GM06990 (cell line): ENCODE results near the gene ARHGEF38.
"Not testable (repeated sequence)": the region's sequence is repeated elsewhere in the genome, so short reads cannot be mapped to it uniquely, and the experiment has no call there.

Experiments used
- DNase-seq: peaks from one replicate; pipeline ENCODE4 v3.0.0-alpha.2; 2011; ENCODE audit not compliant: insufficient read length; ENCODE audit errors: extremely low read depth
- H3K27me3 ChIP-seq: replicated peaks from 2 replicates; pipeline ENCODE4 v1.6.0; 2011; ENCODE audit warnings: low read length; ENCODE audit not compliant: control insufficient read depth, insufficient read depth
- H3K36me3 ChIP-seq: 2 replicates; pipeline ENCODE4 v1.5.1; 2011; ENCODE audit warnings: low read length; ENCODE audit not compliant: control insufficient read depth, insufficient read depth
- H3K4me3 ChIP-seq: replicated peaks from 2 replicates; pipeline ENCODE4 v1.5.1; 2011; ENCODE audit warnings: low read depth, mild to moderate bottlenecking, control low read depth, low read length
- TF ChIP-seq, protein P1 (sequence below): IDR thresholded peaks from 2 replicates; pipeline ENCODE4 v1.5.1; 2011; ENCODE audit warnings: low read length, control low read depth, mild to moderate bottlenecking, inconsistent platforms; ENCODE audit not compliant: insufficient read depth, poor library complexity, severe bottlenecking

The ARHGEF38 gene

GRCh38 chr4:105679186-105679585 lies 126.8 kb downstream of the ARHGEF38 start:
- TF ChIP-seq, protein P1, sequence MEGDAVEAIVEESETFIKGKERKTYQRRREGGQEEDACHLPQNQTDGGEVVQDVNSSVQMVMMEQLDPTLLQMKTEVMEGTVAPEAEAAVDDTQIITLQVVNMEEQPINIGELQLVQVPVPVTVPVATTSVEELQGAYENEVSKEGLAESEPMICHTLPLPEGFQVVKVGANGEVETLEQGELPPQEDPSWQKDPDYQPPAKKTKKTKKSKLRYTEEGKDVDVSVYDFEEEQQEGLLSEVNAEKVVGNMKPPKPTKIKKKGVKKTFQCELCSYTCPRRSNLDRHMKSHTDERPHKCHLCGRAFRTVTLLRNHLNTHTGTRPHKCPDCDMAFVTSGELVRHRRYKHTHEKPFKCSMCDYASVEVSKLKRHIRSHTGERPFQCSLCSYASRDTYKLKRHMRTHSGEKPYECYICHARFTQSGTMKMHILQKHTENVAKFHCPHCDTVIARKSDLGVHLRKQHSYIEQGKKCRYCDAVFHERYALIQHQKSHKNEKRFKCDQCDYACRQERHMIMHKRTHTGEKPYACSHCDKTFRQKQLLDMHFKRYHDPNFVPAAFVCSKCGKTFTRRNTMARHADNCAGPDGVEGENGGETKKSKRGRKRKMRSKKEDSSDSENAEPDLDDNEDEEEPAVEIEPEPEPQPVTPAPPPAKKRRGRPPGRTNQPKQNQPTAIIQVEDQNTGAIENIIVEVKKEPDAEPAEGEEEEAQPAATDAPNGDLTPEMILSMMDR = no peak
- H3K27me3 ChIP-seq = no peaks in the 10 kb centered on the region
- H3K36me3 ChIP-seq = peaks cover 5% of the 10 kb centered on the region
- no peak for DNase-seq
- H3K4me3 ChIP-seq = no peak overlapping the region

DNA sequence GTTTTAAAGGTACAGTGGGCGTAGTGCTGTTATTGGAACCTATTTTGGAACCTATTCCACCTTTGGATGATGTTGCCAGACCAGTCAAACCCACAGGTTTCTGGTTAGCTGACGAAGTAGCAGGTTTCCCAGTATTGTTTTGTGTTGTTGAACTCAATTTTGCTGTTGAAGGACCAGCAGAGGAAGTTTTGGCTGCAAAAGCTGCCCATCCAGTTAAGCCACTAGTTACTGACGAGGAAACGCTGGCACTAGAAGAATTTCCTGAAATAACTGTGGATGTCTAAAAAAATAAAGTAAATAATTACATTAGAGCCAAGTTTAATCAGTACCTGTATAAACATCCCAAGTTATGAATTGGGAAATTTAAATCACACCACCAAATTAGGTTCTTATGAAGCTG lies 130.6 kb downstream of the ARHGEF38 start:
- TF ChIP-seq, protein P1 = no peak
- DNase-seq = no peak

DNA sequence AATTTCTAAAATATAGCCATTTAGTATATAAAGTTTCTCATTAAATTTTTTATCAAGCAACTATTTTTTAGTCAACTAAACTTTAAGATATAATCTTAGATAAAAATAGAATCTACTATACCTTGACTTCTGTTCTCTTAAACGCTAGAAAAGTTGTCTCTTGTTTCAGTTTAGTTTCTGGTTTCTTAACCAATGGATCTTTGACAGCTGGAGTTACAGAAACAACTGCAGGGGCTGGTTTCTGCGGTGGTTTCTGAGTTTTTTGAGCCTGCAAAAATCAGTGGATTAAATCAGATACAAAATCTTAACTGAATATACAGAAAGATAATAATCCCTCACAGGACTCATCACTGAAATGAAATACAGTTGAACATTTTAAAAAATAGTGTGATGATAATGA lies 134.2 kb downstream of the ARHGEF38 start:
- Histone ChIP-seq H3K4me3 (no peak overlapping the region), H3K27me3 (no peaks in the 10 kb centered on the region), H3K36me3 (peaks cover 7% of the 10 kb centered on the region)
- TF ChIP-seq, protein P1 = no peak
- no peak for DNase-seq

More for the DNA sequence above, 130.6 kb downstream of the ARHGEF38 start:
- Histone ChIP-seq H3K27me3 (no peaks in the 10 kb centered on the region), H3K36me3 (peaks cover 5% of the 10 kb centered on the region), H3K4me3 (no peak overlapping the region)

DNA sequence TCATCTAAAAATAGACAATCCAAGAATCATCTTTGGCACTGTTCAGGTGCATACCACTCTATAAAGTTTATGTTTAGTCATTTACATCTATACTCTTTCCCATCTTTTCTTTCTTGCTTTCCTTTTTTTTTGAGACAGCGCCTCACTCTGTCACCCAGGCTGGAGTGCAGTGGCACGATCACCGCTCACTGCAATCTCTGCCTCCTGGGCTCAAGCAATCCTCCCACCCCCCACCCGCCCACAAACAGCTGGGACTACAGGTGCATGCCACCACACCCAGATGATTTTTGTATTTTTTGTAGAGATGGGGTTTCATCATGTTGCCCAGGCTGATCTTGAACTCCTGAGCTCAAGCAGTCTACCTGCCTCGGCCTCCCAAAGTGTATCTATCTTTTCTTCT lies 142.4 kb downstream of the ARHGEF38 start:
- not testable (repeated sequence) for H3K27me3 ChIP-seq, H3K36me3 ChIP-seq, DNase-seq, H3K4me3 ChIP-seq

- not testable (repeated sequence) for H3K27me3 ChIP-seq, H3K4me3 ChIP-seq, H3K36me3 ChIP-seq
Measured at GRCh38 chr4:105695832-105696231, 143.4 kb downstream of the ARHGEF38 start.

GRCh38 chr4:105698607-105699006 lies 146.2 kb downstream of the ARHGEF38 start:
- Histone ChIP-seq H3K27me3 (no peaks in the 10 kb centered on the region), H3K36me3 (peaks cover 4% of the 10 kb centered on the region), H3K4me3 (no peak overlapping the region)
- TF ChIP-seq, protein P1 = no peak
- DNase-seq = no peak

More at GRCh38 chr4:105695832-105696231, 143.4 kb downstream of the ARHGEF38 start:
- not testable (repeated sequence) for DNase-seq

- Histone ChIP-seq H3K4me3 (peak overlapping the region; percentile 85), H3K36me3 (no peaks in the 10 kb centered on the region), H3K27me3 (no peaks in the 10 kb centered on the region)
- TF ChIP-seq, protein P1 = no peak
- no peak for DNase-seq
Measured at GRCh38 chr4:105707782-105708180, 155.4 kb downstream of the ARHGEF38 start.
